HUES48 (cell line): ENCODE data around the gene PDE1A.

ENCODE experiments used
- H3K27ac ChIP-seq: one replicate; pipeline ENCODE4 v1.7.0; 2013; ENCODE audit warnings: low read depth, low read length, inconsistent platforms
- H3K27me3 ChIP-seq: 2 replicates; pipeline ENCODE4 v1.6.1; 2013; ENCODE audit warnings: mild to moderate bottlenecking, low read length; ENCODE audit not compliant: control insufficient read depth, insufficient read depth
- H3K36me3 ChIP-seq: 2 replicates; pipeline ENCODE4 v1.6.1; 2013; ENCODE audit warnings: low read length; ENCODE audit not compliant: control insufficient read depth, insufficient read depth
- H3K4me1 ChIP-seq: 2 replicates; pipeline ENCODE4 v1.6.1; 2013; ENCODE audit warnings: mild to moderate bottlenecking, low read length; ENCODE audit not compliant: control insufficient read depth, insufficient read depth
- H3K4me3 ChIP-seq: 2 replicates; pipeline ENCODE4 v1.5.1; 2013; ENCODE audit warnings: mild to moderate bottlenecking, low read depth, low read length
- H3K9ac ChIP-seq: 2 replicates; pipeline ENCODE4 v1.6.1; 2013; ENCODE audit warnings: mild to moderate bottlenecking, low read depth, low read length, moderate library complexity
- H3K9me3 ChIP-seq: 2 replicates; pipeline ENCODE4 v1.6.1; 2013; ENCODE audit warnings: low read length; ENCODE audit not compliant: control insufficient read depth, insufficient read depth

Gene PDE1A

GRCh38 chr2:182426918-182427240 lies at the start of gene PDE1A:
Gene PDE1A (minus strand): TSS chr2:182427036.
- no peaks in the 10 kb centered on the region for H3K9me3 ChIP-seq
- no peaks in the 10 kb centered on the region for H3K4me1 ChIP-seq
- no peaks in the 10 kb centered on the region for H3K27me3 ChIP-seq
- H3K27ac ChIP-seq, result no peak within 1 kb of the TSS
- H3K4me3 ChIP-seq, result no peak within 1 kb of the TSS
- H3K9ac ChIP-seq, result no peak within 1 kb of the TSS
- H3K36me3 ChIP-seq, result no peaks in the 10 kb centered on the region

DNA sequence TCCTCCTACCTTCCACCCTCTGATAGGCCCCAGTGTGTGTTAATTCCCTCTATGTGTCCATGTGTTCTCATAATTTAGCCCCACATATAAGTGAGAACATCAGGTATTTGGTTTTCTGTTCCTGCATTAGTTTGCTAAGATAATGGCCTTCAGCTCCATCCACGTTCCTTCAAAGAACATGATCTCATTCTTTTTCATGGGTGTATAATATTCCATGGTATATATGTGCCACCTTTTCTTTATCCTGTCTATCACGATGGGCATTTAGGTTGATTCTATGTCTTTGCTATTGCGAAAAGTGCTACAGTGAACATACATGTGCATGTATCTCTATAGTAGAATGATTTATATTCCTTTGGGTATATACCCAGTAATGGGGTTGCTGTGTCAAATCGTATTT lies 46.8 kb upstream of the PDE1A start:
- Histone ChIP-seq H3K4me3 (no peak overlapping the region), H3K9me3 (no peaks in the 10 kb centered on the region), H3K9ac (no peak overlapping the region), H3K36me3 (no peaks in the 10 kb centered on the region), H3K4me1 (no peaks in the 10 kb centered on the region), H3K27me3 (no peaks in the 10 kb centered on the region), H3K27ac (no peak overlapping the region)

GRCh38 chr2:182463760-182464159 lies 36.9 kb upstream of the PDE1A start:
- H3K36me3 ChIP-seq, result no peaks in the 10 kb centered on the region
- no peak overlapping the region for H3K4me3 ChIP-seq
- H3K27ac ChIP-seq, result no peak overlapping the region
- no peaks in the 10 kb centered on the region for H3K9me3 ChIP-seq
- no peaks in the 10 kb centered on the region for H3K27me3 ChIP-seq
- no peaks in the 10 kb centered on the region for H3K4me1 ChIP-seq
- H3K9ac ChIP-seq, result no peak overlapping the region

- Histone ChIP-seq H3K4me1 (no peaks in the 10 kb centered on the region), H3K27me3 (no peaks in the 10 kb centered on the region), H3K9ac (no peak overlapping the region), H3K27ac (no peak overlapping the region), H3K9me3 (no peaks in the 10 kb centered on the region), H3K4me3 (no peak overlapping the region), H3K36me3 (no peaks in the 10 kb centered on the region)
These were observed 29.9 kb upstream of the PDE1A start for GRCh38 chr2:182456784-182457183.

- no peak overlapping the region for H3K27ac ChIP-seq
These were observed 25.7 kb upstream of the PDE1A start for GRCh38 chr2:182452456-182452990.

DNA sequence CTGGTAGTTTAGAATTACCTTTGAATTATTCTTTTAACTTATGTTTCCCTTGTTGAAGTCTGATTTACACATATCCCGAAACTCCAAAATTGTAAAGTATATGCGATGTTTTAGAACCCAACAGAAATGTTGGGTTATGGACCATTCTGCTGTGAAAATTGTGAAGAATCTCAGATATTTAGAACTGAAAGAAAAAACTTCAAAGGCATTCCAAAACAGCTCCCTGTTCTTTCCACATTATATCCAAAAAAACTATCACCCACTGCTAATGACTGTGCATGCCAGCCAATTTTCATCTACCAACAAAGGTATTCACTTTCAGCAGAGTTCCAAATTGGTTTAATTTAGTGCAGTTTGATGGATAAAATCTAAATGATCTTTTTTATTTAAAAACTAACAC lies 21.5 kb upstream of the PDE1A start:
- H3K27ac ChIP-seq, result no peak overlapping the region

More at GRCh38 chr2:182452456-182452990, 25.7 kb upstream of the PDE1A start:
- 0 out of 2 replicates have a peak, but pooled peaks cover 8% of the 10 kb centered on the region for H3K4me1 ChIP-seq
- H3K9me3 ChIP-seq, result no peaks in the 10 kb centered on the region
- no peak overlapping the region for H3K9ac ChIP-seq
- no peaks in the 10 kb centered on the region for H3K27me3 ChIP-seq
- H3K36me3 ChIP-seq, result no peaks in the 10 kb centered on the region
- no peak overlapping the region for H3K4me3 ChIP-seq

DNA sequence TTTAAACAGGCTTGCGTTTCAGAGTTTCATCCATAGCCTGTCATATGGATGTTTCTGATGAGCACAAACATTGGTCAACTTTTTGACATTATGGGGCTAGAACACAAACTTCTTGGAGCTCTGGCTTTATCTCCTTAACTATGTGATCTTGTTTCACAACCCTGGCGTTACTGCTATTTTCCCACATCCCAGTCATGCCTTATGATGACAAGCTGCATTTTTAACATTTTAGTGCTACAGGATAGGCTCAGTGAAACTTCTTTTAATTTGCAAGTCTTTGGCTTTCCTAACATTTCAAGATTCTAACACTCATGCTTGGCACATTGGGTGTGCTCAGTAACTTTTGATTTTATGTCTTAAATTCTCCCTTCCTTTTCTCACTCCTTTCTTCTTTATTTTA lies 21.0 kb upstream of the PDE1A start:
- Histone ChIP-seq H3K9me3 (no peaks in the 10 kb centered on the region), H3K27ac (no peak overlapping the region), H3K4me1 (peaks cover 19% of the 10 kb centered on the region; the same call in 1 of the 2 replicates), H3K9ac (no peak overlapping the region), H3K27me3 (no peaks in the 10 kb centered on the region), H3K4me3 (no peak overlapping the region), H3K36me3 (no peaks in the 10 kb centered on the region)

More for the DNA sequence above, 21.5 kb upstream of the PDE1A start:
- Histone ChIP-seq H3K9ac (no peak overlapping the region), H3K36me3 (no peaks in the 10 kb centered on the region), H3K4me1 (peaks cover 19% of the 10 kb centered on the region; the same call in 1 of the 2 replicates), H3K4me3 (no peak overlapping the region), H3K27me3 (no peaks in the 10 kb centered on the region), H3K9me3 (no peaks in the 10 kb centered on the region)

DNA sequence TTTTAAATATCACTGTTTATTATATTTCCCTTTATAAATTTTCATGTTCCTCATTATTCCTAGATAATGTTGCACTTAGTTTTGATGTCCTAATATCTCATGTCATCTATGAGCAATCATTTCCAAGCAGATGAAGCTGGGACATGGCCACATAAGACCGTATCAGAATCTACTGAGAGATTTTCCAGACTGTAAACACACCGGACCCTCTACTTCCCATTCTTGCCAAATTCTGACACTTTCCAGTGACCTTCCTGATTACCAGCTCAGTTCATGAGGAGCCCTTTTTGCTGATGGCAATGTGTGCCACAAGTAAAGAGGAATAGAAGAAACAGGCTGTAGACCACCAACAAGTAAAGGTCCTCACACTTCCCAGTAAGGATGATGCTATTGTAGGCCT lies 20.3 kb upstream of the PDE1A start:
- Histone ChIP-seq H3K4me1 (peaks cover 19% of the 10 kb centered on the region; the same call in 1 of the 2 replicates), H3K36me3 (no peaks in the 10 kb centered on the region), H3K9ac (no peak overlapping the region), H3K4me3 (no peak overlapping the region), H3K27ac (no peak overlapping the region), H3K27me3 (no peaks in the 10 kb centered on the region), H3K9me3 (no peaks in the 10 kb centered on the region)

- Histone ChIP-seq H3K4me1 (peaks cover 19% of the 10 kb centered on the region; the same call in 1 of the 2 replicates), H3K4me3 (no peak overlapping the region), H3K9me3 (no peaks in the 10 kb centered on the region), H3K27ac (no peak overlapping the region), H3K9ac (no peak overlapping the region), H3K36me3 (no peaks in the 10 kb centered on the region), H3K27me3 (no peaks in the 10 kb centered on the region)
These were observed 19.3 kb upstream of the PDE1A start for GRCh38 chr2:182446087-182446486.

DNA sequence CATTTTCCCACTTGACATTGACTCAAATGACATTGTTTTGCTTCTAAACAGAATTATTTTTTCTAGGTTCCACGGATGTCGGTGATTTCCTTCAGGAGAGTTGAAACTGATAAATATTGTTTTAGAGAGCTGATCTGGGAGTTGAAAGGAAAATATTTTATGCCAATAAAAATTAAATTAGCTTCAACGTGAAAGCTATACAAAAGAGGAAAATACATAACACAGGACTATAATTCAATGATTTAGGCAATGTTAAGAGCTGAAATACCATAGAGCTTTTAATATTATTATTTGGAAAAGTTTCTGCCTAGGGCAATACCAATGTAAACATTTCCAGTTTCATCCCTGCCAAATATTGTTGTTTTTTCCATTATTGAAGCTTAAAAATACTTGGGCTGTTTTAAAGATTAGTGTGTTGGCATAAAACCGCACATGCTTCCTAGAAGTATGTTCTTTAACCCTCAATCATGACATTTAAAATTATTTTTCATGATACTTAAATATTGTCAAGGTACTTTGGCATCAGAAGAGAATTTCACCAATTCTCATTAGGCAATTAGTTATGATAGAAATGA lies 18.6 kb upstream of the PDE1A start:
- Histone ChIP-seq H3K9ac (no peak overlapping the region), H3K36me3 (no peaks in the 10 kb centered on the region), H3K4me1 (peaks cover 19% of the 10 kb centered on the region; the same call in 1 of the 2 replicates), H3K27me3 (no peaks in the 10 kb centered on the region), H3K27ac (no peak overlapping the region), H3K9me3 (no peaks in the 10 kb centered on the region), H3K4me3 (no peak overlapping the region)

DNA sequence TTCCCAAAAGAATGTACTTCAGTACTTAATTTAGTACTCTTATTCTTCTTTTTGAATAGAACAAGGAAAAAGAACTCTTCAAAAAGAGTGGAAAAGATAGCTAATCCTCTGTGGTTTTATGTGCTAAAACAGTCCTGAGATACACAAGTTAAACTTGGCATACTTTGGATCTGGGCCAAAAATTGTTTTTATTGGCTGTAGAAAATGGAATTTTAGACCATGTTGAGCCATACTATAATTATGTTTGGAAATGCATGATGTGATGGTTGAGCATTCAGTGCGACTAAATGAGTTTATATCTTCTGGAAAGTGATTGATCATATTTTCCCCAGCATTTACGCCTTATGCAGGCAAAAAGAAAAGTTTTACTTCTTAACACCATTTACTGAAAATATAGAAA lies 18.0 kb upstream of the PDE1A start:
- H3K27ac ChIP-seq, result no peak overlapping the region
- no peaks in the 10 kb centered on the region for H3K27me3 ChIP-seq
- no peak overlapping the region for H3K4me3 ChIP-seq
- peaks cover 19% of the 10 kb centered on the region; the same call in 1 of the 2 replicates for H3K4me1 ChIP-seq
- no peaks in the 10 kb centered on the region for H3K9me3 ChIP-seq
- H3K9ac ChIP-seq, result no peak overlapping the region
- H3K36me3 ChIP-seq, result no peaks in the 10 kb centered on the region
